Parathyroid adenoma (tissue), 2 donors: ENCODE measurements around the gene LRRC59.
A peak's percentile ranks its signal among the peaks of the same experiment; 100 is the strongest.

Source experiments
- H2AFZ ChIP-seq: fragments of 300-600 bp; sonication (generic); one replicate; pipeline ENCODE4 v1.7.0; 2017; ENCODE audit warnings: antibody characterized with exemption, mild to moderate bottlenecking
- H3K27ac ChIP-seq: fragments of 300-600 bp; sonication (generic); one replicate; pipeline ENCODE4 v1.7.0; 2017
- H3K27me3 ChIP-seq: fragments of 300-600 bp; sonication (generic); one replicate; pipeline ENCODE4 v1.7.0; 2017; ENCODE audit warnings: low read length; ENCODE audit not compliant: control insufficient read depth, insufficient read depth
- H3K36me3 ChIP-seq: fragments of 300-600 bp; sonication (generic); one replicate; pipeline ENCODE4 v1.7.0; 2017; ENCODE audit warnings: low read length; ENCODE audit not compliant: control insufficient read depth, insufficient read depth
- H3K4me1 ChIP-seq: fragments of 300-600 bp; sonication (generic); one replicate; pipeline ENCODE4 v1.7.0; 2017; ENCODE audit warnings: control low read depth
- H3K4me2 ChIP-seq: fragments of 300-600 bp; sonication (generic); one replicate; pipeline ENCODE4 v1.7.0; 2017; ENCODE audit warnings: low read length
- H3K4me3 ChIP-seq: fragments of 300-600 bp; sonication (generic); one replicate; pipeline ENCODE4 v1.7.0; 2017; ENCODE audit warnings: low read depth, low read length
- H3K79me2 ChIP-seq: fragments of 300-600 bp; sonication (generic); one replicate; pipeline ENCODE4 v1.7.0; 2017; ENCODE audit warnings: control low read depth
- H3K9ac ChIP-seq: fragments of 300-600 bp; sonication (generic); one replicate; pipeline ENCODE4 v1.7.0; 2017; ENCODE audit warnings: mild to moderate bottlenecking
- H3K9me3 ChIP-seq: fragments of 300-600 bp; sonication (generic); one replicate; pipeline ENCODE4 v1.7.0; 2017; ENCODE audit warnings: low read length; ENCODE audit not compliant: control insufficient read depth
- TF ChIP-seq, protein P1 (sequence below): fragments of 300-600 bp; sonication (generic); IDR thresholded peaks from one replicate; pipeline ENCODE4 v1.7.0; 2017; ENCODE audit warnings: antibody characterized with exemption, mild to moderate bottlenecking
- donor health status: primary hyperparathyroidism.

LRRC59 gene

DNA sequence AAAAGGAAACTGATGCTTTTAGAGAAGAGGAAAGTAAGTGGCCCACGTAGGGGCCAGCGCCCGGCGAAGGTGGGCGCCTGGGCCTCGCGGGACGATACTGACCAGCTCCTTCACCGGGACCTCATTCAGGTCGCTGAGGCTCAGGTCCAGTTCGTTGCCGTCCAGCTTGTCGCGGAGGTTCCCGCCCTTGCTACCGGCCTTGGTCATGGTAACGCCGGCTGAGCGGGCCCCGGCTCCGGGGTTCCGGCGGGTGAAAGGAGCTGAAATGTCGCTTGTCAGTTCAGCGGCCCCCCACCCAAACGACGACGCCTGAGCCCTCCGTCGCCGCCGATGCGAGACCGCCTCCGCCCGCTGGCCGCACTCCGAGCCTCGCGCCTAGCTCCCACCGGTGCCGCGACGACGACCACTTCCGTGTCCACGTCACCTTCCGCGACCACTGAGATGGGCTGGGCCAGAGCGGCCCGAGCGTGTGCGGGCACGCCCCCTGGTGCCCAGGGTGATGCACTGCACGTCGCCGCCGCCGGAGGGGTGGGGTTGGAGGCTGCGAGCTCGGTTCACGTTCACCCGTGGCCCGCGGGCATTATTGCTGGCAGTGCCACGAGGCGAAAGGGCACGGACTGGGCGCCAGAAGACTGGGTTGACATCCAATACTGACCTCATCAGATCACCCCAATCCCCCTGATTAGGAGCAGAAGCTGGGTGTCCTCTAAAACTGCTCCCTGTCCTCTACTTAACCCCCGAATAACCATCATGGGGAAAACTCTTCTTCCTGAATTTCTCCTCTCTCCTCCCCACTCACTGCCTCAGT lies at the start of gene LRRC59:
LRRC59 (minus strand) TSS at position 413 of the 808 bp plus-strand sequence; CDS start at position 207, 206 bp downstream.
- H3K27ac ChIP-seq: peak within 1 kb of the TSS; percentile 37
- TF ChIP-seq, protein P1, sequence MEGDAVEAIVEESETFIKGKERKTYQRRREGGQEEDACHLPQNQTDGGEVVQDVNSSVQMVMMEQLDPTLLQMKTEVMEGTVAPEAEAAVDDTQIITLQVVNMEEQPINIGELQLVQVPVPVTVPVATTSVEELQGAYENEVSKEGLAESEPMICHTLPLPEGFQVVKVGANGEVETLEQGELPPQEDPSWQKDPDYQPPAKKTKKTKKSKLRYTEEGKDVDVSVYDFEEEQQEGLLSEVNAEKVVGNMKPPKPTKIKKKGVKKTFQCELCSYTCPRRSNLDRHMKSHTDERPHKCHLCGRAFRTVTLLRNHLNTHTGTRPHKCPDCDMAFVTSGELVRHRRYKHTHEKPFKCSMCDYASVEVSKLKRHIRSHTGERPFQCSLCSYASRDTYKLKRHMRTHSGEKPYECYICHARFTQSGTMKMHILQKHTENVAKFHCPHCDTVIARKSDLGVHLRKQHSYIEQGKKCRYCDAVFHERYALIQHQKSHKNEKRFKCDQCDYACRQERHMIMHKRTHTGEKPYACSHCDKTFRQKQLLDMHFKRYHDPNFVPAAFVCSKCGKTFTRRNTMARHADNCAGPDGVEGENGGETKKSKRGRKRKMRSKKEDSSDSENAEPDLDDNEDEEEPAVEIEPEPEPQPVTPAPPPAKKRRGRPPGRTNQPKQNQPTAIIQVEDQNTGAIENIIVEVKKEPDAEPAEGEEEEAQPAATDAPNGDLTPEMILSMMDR: peak; percentile 98

DNA sequence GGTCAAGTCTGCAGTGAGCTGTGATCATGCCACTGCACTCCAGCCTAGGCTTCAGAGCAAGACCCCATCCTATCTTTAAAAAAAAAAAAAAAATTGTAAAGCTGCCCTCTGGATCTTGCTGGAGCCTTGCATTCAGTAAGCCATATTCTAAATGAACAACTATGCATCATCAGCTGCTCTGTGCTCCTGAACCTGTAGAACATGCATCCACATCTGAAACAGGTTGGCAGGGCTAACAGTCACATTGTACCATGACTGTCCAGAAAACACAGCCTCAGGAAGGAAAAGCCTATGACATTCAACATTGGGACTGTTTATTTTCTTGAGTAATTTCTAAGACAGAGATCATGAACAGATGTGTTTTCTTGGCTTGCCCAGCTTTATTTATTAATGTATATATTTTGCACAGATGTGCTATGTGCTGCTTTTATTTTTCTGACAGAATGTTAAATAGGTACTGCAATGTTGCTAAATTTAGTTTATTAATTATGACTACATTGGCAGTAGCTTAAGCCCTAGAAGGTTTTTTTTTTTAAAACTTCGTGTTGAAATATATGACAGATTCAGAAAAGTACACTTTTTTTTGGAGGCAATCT lies 48.5 kb upstream of the LRRC59 start:
- TF ChIP-seq, protein P1: no peak

More for the DNA sequence above, at the start of gene LRRC59:
- Histone ChIP-seq H3K79me2 (peaks cover 12% of the 10 kb centered on the region), H3K9me3 (no peaks in the 10 kb centered on the region), H3K36me3 (no peaks in the 10 kb centered on the region), H3K4me1 (peaks cover 3% of the 10 kb centered on the region), H3K9ac (peak within 1 kb of the TSS; percentile 33), H3K4me2 (peak within 1 kb of the TSS; percentile 63), H2AFZ (peak within 1 kb of the TSS; percentile 77), H3K4me3 (peak within 1 kb of the TSS; percentile 63), H3K27me3 (no peaks in the 10 kb centered on the region)

DNA sequence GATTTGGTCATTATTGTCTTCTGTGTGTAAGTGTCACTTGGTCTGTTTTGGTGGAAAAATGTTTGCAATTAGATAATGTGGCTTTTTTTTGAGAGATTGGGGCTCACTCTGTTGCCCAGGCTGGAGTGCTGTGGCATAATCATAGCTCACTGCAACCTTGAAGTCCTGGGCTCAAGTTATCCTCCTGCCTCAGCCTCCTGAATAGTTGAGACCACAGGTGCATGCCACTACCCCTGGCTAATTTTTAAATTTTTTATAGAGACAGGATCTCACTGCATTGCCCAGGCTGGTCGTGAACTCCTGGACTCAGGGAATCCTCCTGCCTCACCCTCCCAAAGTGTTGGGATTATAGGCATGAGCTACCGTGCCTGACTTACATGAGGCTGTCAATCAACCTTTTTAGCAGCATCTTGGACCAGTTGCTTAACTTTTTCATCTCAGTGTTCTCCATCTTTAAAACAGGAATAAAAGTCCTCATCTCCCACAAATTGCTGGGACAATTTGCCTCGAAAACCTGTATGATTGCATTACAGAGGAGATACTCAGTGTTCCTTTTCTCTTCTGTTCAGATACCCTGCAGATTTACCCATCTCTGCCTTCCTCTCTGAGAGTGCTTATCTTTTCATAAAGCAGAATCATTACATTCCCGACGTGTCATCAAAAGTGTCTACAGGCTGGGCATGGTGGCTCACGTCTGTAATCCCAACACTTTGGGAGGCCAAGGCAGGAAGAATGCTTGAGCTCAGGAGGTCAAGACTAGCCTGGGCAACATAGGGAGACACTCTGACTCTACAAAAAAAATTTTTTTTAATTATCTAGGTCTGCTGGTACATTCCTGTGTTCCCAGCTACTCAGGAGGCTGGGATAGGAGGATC lies 47.8 kb upstream of the LRRC59 start:
- Histone ChIP-seq H3K4me3 (no peak overlapping the region), H3K27ac (no peak overlapping the region), H3K36me3 (no peaks in the 10 kb centered on the region), H3K79me2 (peaks cover 11% of the 10 kb centered on the region), H3K4me1 (peaks cover 13% of the 10 kb centered on the region), H3K27me3 (no peaks in the 10 kb centered on the region), H3K9me3 (no peaks in the 10 kb centered on the region), H2AFZ (no peak overlapping the region), H3K9ac (no peak overlapping the region), H3K4me2 (no peak overlapping the region)
- TF ChIP-seq, protein P1: no peak

More for the DNA sequence above, 48.5 kb upstream of the LRRC59 start:
- Histone ChIP-seq H3K4me3 (no peak overlapping the region), H3K4me1 (peaks cover 7% of the 10 kb centered on the region), H3K9me3 (no peaks in the 10 kb centered on the region), H3K4me2 (no peak overlapping the region), H3K27ac (no peak overlapping the region), H3K36me3 (no peaks in the 10 kb centered on the region), H2AFZ (no peak overlapping the region), H3K79me2 (peaks cover 17% of the 10 kb centered on the region), H3K9ac (no peak overlapping the region), H3K27me3 (no peaks in the 10 kb centered on the region)

DNA sequence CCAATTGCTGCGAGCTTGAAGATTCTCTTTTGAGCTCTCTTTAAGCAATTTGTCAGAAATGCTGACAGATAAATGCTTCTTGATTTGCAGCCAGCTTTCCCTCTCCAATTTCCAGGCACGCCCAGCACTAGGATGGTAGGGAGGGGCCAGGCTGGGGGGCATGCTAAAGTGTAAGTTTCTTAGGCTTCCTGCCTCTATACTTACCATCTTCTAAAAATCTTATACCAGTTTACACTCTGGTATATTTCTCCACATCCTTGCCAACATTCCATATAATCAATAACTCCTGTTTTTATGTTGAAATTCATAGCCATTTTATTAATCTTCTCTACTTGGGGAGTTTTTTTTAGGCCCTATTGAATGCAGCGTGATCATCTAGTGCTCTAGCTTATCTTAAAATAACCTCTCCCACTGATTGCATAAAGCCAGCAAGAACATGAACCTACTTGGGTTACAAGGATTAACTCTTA lies 46.2 kb upstream of the LRRC59 start:
- TF ChIP-seq, protein P1: no peak
- Histone ChIP-seq H3K27ac (peak overlapping the region; percentile 65), H2AFZ (peak overlapping the region; percentile 14), H3K4me1 (peaks cover 13% of the 10 kb centered on the region), H3K36me3 (no peaks in the 10 kb centered on the region), H3K4me3 (no peak overlapping the region), H3K9ac (no peak overlapping the region), H3K4me2 (peak overlapping the region; percentile 20), H3K9me3 (no peaks in the 10 kb centered on the region), H3K79me2 (peaks cover 20% of the 10 kb centered on the region), H3K27me3 (no peaks in the 10 kb centered on the region)
